C1 segment of cervical spinal cord (tissue), 14 donors: ENCODE measurements around the gene CAPN7.

Source experiments
- DNase-seq, 14 donors: peaks; one replicate each; lab custom pipeline; 2025; lab: John Stamatoyannopoulos, UW

Gene CAPN7

DNA sequence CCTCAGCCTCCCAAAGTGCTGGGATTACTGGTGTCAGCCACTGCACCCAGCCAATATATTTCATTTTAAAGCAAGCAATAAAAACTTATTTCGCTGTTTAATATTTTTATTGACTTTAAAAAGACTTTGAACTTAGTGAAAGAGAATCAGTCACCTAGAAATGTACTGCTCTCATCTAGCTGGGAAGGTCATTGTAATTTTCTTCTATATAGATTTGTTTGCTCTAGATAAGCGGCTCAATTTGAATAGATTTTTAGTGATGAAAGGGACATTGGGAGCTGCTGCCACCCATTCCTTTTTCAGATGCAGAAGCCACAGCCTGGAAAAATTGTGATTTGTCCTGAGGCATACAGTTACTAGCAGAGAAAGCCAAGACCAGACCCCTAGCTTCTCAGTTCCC lies 40.1 kb downstream of the CAPN7 start:
- DNase-seq: no peak

DNA sequence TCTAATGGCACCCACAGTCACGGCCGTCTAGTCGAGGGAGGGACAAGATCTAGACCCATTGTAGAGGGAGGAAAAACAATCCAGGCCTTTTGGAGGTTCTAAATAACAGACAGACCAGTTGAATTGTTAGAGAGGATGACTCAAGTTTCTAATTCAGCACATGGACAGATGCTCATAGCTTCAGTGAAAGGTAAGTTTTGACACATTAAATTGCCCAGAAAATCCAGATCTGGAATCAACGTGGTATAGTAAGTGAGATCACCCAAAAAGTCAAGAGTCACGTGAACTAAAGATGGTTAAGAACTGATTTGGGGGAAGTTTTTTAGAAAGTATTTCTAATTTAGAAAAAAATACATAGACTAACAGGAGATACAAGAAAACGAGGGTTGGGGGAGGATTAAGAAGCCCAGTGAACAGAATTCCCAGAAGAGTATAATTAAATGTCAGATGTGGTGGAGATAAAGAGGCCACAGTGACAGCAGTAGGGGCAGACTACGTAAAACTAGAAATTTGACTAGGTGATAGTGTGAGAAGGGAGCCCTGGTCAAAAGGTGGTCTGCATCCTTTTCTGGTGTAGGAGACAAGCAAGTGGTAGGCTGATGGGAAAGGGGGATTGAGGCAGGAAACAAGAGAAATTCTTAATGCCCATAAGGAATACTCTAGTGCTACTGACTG lies 47.1 kb downstream of the CAPN7 start:
- no peak for DNase-seq

DNA sequence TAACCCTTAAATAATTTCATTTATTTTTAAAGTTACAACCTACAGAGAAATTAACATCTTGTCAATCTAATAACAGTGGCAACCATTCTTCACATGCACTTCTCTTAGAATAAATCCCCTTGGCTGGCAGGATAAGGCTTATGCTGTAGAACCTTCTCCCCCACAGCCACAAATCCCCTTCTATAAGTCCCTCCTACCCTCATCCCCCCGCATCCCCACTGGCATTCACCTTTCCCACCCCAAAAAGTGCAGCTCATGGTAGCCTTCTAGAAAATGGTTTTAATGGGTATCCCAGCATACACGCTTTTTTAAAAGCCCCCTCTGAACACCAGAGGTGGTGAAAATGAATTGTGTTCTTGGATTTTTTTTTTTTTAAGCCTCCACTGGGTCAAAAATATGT lies 49.2 kb downstream of the CAPN7 start:
- no peak for DNase-seq

DNA sequence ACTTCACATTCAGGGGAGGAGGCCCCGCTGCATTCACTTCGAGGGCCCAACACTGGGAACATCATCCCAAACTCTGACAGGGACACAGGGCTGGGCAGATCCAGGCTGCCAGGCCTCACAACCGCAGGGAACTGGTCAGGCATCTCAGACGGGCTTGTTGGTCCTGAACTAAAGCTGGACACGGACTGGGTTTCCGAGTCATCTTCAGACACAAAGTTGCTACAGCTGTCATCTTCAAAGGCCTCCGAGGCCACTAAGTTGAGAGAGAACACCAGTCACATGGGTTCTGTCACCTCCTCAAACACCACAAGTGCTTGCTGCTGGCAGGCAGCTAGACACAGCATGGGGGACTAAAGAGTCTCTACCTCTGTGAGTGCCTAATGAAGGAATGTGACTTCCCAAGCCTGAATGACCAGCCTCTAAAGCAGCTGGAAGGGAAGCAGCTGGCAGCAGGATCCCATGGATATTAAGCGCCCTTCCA lies 50.9 kb downstream of the CAPN7 start:
- DNase-seq: no peak

DNA sequence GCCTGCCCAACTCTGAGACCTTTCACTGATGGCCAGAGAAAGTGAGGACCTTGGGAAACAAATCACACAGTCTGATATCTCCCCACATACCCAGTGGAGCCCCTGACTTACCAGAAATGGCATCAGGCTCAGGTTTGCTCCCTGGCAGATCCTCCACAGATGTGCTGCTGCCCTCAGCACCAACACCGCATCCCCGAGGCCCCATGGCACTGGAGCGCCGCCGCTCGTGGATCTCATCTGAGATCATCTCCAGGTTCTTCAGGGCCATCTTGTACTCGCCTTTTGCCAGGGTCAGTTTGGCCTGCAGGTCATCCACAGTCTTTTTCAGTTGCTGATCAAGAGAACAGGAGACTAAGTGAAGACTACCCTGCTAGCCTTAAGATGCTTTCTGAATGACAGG lies 52.7 kb downstream of the CAPN7 start:
- no peak for DNase-seq

DNA sequence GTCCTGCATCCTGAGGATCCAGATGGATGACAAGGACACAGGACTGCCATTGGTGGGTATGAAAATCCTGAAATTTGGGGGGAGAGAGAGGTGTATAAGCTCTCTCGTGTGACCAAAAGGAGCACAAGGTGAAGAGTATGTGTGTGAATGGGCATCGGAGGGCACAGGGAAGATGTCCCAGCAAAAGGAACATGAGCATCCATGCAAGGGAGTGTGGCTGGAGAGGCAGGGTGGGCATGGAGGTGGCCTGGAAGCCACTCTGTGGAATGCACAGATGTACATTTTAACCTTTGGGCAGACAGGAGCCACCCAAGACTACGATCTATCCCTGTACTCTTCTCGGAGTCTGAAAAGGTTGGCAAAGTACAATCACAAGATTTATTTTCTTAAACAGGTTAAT lies 54.5 kb downstream of the CAPN7 start:
- DNase-seq: no peak

DNA sequence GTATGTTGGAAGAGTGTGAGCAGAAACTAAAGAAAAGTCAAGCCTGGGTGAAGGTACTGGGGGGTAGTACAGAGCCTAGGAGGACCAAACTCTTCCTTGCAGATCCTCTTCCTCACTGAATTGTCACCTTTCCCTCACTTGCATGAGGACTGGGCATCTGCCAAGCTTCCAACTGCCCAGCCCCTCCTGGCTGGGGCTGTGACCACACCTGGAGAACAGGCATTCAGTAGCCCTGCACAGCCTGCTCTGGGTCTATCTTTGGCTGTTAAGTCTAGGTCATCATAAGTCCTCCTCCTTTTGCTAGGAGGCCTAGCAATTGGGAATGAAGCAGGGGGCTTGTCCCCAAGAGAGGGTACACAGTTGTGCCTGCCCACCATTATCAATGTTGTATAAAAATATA lies 55.2 kb downstream of the CAPN7 start:
- DNase-seq: no peak

DNA sequence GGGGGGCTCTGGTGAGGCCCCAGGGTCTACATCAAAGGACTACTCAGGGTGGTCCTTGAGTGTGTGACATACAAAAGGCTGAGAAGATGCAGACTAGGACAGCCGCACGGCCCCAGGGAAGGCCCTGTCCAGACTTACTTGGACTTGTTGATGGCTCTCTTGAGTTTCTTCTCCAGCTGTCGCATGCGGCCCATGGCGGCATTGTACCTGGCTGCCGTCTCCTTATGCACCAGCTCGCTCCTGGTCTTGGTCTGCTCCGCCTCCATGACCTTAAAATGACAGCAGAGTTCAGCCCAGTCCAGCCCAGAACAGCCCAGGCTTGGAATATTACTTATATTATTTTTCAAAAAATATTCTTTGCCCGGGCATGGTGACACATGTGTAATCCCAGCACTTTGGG lies 56.0 kb downstream of the CAPN7 start:
- no peak for DNase-seq

DNA sequence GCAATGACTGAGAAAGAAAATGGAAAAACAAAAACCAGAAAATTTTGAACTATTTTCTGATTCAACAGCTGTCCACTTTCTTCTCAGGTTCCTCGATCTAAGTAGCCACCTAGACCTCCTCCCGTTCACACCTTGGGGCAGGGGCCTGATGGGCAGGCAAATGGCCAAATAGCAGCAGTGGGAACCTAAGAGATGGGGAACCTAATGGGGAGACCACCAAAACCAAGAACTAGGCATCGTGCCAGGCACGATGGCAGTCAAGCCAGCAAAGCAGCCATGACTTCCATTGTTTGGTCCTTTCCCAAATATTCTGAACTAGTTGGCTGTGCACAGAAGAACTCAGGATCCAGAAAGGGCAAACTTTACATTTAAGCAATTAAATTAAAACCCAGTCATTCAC lies 57.1 kb downstream of the CAPN7 start:
- DNase-seq: no peak

DNA sequence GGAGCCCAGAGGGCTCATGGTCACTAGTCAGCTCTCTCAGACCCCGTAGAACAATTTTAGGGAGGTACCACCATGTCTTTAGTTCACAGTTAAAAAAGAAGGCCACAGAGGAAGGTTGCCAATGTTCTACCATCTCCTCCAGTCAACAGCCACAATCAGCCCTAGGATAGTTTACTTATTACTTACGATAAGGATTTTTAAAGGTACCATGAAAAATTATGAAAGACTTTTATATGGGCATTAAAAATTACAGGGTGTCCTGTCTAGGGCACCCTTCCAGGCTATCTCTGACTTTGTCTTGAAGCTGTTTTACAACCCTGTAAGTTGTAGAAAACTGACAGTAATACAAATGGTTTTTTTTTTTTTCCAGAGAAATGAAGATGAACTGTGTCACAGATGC lies 57.9 kb downstream of the CAPN7 start:
- no peak for DNase-seq

DNA sequence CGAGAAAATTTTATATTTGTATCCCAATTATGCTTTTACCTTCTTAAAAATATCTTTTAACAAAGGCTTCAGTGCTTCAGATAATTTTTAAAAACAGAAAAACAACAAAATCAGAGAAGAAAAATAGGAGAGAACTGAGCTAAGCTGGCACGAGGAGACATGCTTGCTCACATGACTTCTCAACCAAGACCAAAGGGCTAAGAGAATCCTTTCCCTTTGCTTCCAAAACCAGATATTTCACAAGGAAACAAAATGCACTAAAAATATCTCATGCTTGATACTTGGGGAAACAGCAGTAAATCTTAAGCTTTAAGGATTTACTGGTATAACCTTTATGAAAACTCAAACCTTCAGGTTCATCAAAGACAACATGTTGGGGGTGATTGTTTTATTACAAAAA lies 58.4 kb downstream of the CAPN7 start:
- no peak for DNase-seq

DNA sequence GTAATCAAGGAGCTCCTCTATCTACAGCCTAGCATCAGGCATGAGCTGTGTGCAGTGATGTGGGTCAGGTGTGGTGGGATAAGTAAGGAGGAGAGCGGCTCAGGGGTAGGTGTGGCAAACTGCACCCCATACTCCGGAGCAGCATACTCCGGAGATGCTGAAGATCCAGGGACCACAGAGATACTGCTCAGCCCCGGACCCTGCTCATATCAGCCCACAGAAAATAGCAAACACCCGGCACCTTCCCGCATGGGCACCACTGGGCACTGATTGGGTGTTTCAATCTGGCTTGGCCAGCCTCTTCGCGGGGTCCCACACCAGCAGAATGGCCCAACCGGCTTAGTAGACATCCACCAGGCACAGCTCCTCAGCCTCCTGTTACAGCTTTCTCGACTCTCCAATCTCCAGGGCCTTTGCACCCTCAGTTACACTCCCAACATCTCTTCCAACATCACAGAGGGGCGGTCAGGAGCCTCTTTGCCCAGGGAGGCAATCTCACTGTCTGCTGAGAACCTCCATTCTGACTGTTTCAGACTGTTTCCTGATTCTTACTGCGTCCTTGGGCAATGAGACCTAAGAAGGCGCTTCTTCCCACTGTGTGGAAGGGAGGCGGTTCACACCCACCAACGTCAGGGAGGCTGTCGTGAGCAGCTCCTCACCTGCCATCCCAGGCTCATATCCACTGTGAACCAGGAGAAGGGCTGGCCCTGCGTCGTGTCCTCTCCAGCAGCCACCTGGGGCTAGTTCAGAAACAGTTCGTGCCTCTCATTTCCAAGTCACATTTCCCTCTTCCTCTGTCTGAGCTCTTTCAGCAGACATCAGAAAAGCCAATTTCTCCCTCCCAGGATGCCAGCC lies 59.8 kb downstream of the CAPN7 start:
- no peak for DNase-seq

DNA sequence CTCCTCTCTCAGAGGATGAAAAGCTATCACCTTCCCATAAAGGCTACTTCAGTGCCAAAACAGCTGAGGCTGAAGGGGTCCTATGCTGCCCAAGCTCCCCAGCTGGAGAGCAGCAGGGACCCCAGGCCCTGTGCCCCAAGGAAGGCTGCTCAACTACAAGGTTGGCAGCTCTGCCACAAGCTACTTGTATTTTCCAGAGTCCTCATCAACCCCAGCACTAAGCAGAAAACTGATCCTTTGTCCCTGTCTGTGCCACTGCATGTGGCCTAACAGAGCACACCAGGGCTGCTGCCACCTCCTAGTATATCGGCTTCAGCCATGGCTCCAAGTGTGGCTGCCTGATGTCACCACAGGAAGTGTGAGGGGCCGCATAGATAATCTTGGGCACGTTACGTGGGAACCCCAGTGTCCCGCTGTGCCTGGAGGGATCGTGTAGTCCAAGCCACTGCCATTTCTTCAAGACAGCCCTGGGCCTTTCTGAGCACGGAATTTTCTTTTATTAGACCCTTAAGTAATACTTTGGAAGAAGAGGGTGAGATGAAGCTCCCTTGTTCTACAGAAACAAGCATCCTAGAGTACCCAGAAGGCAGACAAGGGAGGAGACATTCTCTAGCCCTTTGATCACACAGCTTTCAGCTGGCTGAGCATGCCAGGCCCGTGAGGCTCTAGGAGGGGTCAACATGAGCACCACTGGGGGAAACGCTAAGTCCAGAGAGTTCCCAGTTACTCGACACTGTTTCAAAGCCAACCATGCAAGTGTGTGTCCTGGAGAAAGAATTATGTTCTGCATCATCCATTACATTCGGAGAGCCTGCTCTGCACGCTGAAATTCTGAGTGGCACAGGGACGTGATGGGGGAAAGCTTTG lies 60.7 kb downstream of the CAPN7 start:
- DNase-seq: no peak

DNA sequence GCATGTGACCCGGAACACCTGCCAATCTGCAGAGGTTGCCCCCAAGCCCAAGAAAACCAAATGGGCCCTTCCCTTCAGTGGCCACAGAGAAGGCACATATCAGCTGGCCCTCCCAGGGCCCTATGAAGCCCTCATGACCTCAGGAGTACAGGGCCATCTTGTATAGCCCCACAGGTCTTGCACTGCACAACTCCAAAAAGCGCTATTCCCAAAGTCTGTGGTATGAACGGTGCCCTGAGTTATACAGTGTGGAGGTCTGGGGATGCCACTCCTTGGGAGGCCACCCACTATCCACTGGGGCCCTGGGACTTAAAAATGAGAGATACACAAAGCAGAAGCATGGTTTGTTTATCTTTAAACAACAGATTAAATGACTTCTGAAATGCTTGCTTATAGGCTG lies 61.5 kb downstream of the CAPN7 start:
- no peak for DNase-seq

DNA sequence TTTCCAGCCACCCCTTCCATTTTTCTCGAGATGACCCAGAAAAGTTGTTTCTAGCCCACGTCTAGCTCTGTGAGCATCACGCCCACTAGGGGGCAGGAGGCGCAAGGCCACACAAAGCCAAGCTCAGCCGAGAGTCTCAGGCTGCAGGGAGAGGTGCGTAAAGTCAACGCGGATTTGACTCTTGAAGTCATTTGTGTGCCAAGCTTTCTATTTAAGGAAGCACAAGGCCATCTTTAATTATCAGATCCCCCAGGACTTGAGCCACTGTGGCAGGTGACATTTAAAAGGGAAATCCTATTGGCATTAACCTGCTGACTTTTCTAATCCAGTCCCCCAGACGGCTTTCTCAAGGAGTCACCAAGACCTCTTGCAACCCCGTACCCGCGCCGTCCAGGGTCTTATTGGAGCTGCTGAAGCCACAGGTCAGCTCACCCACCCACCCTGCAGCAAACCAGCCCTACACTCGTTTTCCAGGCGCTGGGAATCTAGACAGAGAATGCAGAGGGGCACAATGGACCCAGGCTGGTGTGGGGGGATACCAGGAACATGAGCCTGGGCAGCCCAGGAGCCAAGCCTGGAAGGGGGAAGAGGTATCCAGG lies 62.1 kb downstream of the CAPN7 start:
- peak in 12 of 14 donors; percentile 25 to 78 (median 65) for DNase-seq

DNA sequence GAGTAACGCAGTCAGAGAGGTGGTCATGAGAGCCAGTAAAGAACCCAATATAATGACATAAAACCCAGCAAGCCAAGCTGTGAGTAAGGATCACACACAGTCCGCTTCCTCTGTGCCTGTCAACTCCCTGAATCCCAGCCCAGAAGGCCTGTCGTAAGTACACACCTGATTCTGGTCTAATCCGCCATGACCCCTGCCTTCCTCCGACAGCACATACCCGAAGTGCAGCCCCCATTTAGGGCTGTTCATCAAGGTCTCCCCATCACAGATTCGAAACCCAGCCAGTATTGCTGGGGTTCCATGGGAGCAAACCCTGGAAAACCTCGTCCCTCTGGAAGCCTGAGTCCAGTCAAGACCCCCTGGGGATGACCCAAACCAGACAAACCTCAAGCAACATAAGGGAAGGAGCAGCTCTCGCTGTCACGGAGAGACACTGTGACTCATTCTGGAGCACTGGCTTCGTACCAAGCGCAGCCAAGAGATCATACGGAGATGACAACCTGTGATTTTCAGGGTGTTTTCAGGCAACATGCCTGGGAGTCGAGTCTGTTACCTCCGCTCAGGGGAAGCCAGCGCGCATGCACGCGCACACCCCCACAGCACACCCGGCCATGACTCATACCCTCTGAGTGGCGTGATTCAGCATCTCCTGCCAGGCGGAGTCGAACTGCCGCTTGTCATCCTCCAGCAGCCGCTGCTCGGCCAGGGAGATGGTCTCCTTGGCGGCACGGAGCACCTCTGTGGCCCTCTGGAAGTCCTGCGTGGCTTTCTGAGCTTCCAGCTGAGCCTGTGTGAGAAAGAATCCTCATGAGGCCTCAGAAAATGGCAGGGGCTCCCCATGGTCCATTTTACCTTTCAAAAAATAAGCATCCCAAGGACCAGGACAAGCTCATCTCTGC lies 63.3 kb downstream of the CAPN7 start:
- peak; percentile 18 to 98 (median 72) for DNase-seq

DNA sequence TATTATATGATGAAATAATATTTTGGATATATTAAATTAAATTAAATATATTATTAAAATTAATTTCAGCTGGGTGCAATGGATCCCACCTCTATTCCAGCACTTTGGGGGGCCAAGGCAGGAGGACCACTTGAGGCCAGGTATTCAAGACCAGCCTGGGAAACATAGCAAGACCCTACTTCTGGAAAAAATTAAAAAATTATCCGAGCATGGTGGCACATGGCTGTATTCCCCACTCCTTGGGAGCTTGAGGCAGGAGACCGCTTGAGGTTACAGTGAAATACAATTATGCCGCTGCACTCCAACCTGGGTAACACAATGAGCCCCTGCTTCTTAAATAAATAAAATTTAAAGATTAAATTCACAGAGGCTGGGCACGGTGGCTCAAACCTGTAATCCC lies 65.0 kb downstream of the CAPN7 start:
- DNase-seq: no peak

DNA sequence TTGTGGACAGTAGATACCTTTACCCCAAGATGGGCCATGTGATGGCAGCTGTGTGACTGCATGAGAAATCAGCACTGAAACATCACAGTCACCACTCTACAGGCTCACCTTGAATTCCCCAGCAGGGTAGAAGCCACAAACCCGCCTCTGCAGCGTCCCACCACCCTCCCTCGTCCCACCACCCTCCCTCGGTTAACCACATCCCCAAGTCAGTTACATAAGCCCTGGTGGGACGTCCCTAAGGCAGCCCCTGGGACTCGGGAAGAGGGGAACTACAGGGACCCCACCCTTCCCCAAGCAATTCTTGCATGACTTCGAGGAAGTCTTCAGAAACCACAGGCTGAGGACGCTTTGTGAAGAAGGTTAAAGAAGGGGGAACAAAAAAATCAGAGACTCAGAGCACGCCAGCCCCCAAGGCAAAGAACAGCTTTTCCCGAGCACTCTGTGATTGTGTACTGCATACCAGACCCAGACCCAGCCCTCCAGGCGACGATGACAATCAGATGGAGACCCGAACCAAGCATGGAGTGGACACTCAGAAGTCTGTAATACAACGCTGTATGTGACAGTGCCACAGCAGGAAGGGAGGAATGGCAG lies 65.8 kb downstream of the CAPN7 start:
- peak in 1 of 14 donors; percentile 39 for DNase-seq

DNA sequence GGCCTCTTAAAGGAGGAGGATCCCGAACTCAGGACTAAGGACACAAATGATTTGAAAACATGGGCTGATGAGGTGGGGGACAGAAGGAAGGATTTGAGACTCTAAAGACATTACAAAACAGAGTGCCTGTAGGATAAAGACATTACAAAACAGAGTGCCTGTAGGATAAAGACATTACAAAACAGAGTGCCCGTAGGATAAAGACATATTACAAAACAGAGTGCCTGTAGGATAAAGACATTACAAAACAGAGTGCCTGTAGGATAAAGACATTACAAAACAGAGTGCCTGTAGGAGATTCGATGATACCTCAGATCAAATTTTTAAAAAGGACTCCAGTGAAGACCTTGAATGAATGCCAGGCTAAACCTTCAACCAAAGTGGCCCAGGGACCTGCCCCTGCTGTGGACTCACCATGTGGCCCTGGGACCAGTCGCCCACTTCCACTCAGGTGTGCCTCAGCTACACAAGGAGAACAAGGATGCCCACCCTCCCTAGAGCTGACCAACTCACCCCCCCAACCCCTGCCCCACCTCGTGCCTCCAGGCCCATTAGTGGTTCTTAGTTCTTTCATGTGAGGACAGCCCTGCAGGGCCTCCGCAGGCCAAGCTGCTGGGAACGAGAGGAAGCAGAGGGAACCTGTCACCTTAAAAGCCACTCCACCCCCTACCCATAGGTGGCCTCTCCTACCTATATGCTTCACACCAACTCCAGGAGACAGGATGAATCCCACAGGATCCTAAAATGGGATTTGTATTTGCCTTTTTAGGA lies 66.6 kb downstream of the CAPN7 start:
- no peak for DNase-seq
